ENCODE data around the gene FGF16.

FGF16 gene

DNA sequence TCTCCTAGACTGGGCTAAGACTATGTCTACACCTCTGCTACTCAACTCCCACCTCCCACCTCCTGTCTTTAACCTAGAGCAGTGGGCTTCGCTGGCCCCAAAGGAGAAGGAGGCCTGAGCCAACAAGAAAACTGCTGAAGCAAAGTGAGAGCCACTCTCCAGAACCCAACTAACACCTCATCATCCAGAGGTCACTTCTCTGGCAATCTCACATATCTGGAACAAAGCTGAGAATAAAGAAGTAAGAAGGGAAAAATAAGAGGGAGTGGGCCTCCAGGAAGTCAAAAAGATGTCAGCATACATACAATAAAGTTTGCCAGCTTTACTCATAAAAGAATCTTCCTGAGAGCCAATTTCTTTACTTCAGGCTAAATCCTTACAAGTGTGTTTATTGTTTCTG is 18.6 kb upstream of the FGF16 start:
- H3K9ac ChIP-seq (ENCODE audit: low read depth, low read length) = no peak overlapping the region
- H3K4me2 ChIP-seq (ENCODE audit: insufficient read depth, low read length) = no peak overlapping the region
- no peaks in the 10 kb centered on the region for H3K4me1 ChIP-seq (ENCODE audit: insufficient read depth, low read length)
- H4K20me1 ChIP-seq (ENCODE audit: insufficient read depth, low read length) = no peaks in the 10 kb centered on the region
- H3K27ac ChIP-seq (ENCODE audit: low read length) = no peak overlapping the region
- DNase-seq (no peak), ATAC-seq (ENCODE audit: insufficient read depth, low read depth) (no peak)
- no peak for TF ChIP-seq EZH2 (IDR thresholded peaks at IDR 0.05; ENCODE audit: borderline replicate concordance, low read depth, low read length, severe bottlenecking)
- TF ChIP-seq, protein P1, sequence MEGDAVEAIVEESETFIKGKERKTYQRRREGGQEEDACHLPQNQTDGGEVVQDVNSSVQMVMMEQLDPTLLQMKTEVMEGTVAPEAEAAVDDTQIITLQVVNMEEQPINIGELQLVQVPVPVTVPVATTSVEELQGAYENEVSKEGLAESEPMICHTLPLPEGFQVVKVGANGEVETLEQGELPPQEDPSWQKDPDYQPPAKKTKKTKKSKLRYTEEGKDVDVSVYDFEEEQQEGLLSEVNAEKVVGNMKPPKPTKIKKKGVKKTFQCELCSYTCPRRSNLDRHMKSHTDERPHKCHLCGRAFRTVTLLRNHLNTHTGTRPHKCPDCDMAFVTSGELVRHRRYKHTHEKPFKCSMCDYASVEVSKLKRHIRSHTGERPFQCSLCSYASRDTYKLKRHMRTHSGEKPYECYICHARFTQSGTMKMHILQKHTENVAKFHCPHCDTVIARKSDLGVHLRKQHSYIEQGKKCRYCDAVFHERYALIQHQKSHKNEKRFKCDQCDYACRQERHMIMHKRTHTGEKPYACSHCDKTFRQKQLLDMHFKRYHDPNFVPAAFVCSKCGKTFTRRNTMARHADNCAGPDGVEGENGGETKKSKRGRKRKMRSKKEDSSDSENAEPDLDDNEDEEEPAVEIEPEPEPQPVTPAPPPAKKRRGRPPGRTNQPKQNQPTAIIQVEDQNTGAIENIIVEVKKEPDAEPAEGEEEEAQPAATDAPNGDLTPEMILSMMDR (IDR thresholded peaks at IDR 0.05; ENCODE audit: borderline replicate concordance, extremely low read depth, low read length, poor library complexity, severe bottlenecking) = no peak
- no peak overlapping the region for H3K4me3 ChIP-seq (ENCODE audit: low read depth in 1 of 2, low read length in 2 of 2)
- H3K36me3 ChIP-seq (ENCODE audit: insufficient read depth, low read length) = no peaks in the 10 kb centered on the region
- H3K27me3 ChIP-seq (ENCODE audit: insufficient read depth, low read length, poor library complexity) = no peaks in the 10 kb centered on the region
- H2AFZ ChIP-seq (ENCODE audit: low read depth, low read length) = no peak overlapping the region
- H3K9me3 ChIP-seq (ENCODE audit: insufficient read depth, low read length, severe bottlenecking) = no peaks in the 10 kb centered on the region
- H3K79me2 ChIP-seq (ENCODE audit: insufficient read depth, low read length) = no peaks in the 10 kb centered on the region

- Histone ChIP-seq H4K20me1 (ENCODE audit: insufficient read depth, low read length) (no peaks in the 10 kb centered on the region), H3K36me3 (ENCODE audit: insufficient read depth, low read length) (no peaks in the 10 kb centered on the region), H3K4me1 (ENCODE audit: insufficient read depth, low read length) (no peaks in the 10 kb centered on the region), H3K27ac (ENCODE audit: low read length) (no peak overlapping the region), H3K9ac (ENCODE audit: low read depth, low read length) (no peak overlapping the region), H3K9me3 (ENCODE audit: insufficient read depth, low read length, severe bottlenecking) (no peaks in the 10 kb centered on the region), H3K27me3 (ENCODE audit: insufficient read depth, low read length, poor library complexity) (no peaks in the 10 kb centered on the region), H3K4me3 (ENCODE audit: low read depth in 1 of 2, low read length in 2 of 2) (no peak overlapping the region), H3K79me2 (ENCODE audit: insufficient read depth, low read length) (no peaks in the 10 kb centered on the region), H2AFZ (ENCODE audit: low read depth, low read length) (no peak overlapping the region), H3K4me2 (ENCODE audit: insufficient read depth, low read length) (no peak overlapping the region)
- DNase-seq (peak; percentile 4), ATAC-seq (ENCODE audit: insufficient read depth, low read depth) (peak; percentile 54)
- TF ChIP-seq EZH2 (IDR thresholded peaks at IDR 0.05; ENCODE audit: borderline replicate concordance, low read depth, low read length, severe bottlenecking) = no peak
- TF ChIP-seq, protein P1 (IDR thresholded peaks at IDR 0.05; ENCODE audit: borderline replicate concordance, extremely low read depth, low read length, poor library complexity, severe bottlenecking) = no peak
These were observed 16.0 kb upstream of the FGF16 start for GRCh38 chrX:77431227-77431626.

DNA sequence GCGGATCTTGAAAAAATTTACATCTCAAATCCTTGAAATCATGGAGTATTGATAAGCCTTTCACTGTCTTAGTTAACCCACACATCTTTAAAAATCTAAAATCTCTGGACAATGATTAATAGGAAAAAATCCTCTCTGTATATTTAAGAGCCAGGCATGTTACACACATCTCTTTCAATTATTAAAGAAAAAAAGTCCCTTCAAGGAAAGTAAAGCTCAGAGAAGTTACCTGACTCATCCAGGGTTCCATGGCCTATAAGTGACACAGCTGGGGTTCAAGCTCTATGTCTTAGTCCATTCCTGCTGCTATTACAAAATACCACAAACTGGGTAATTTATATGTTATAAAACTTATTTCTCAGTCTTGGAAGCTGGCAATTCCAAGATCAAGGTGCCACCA is 14.2 kb upstream of the FGF16 start:
- H3K4me3 ChIP-seq (ENCODE audit: low read depth in 1 of 2, low read length in 2 of 2) = no peak overlapping the region
- H4K20me1 ChIP-seq (ENCODE audit: insufficient read depth, low read length) = no peaks in the 10 kb centered on the region
- no peaks in the 10 kb centered on the region for H3K4me1 ChIP-seq (ENCODE audit: insufficient read depth, low read length)
- H3K27ac ChIP-seq (ENCODE audit: low read length) = no peak overlapping the region
- no peak overlapping the region for H3K9ac ChIP-seq (ENCODE audit: low read depth, low read length)
- no peaks in the 10 kb centered on the region for H3K9me3 ChIP-seq (ENCODE audit: insufficient read depth, low read length, severe bottlenecking)
- DNase-seq = no peak
- H3K79me2 ChIP-seq (ENCODE audit: insufficient read depth, low read length) = no peaks in the 10 kb centered on the region
- no peak overlapping the region for H3K4me2 ChIP-seq (ENCODE audit: insufficient read depth, low read length)
- no peaks in the 10 kb centered on the region for H3K27me3 ChIP-seq (ENCODE audit: insufficient read depth, low read length, poor library complexity)
- no peak overlapping the region for H2AFZ ChIP-seq (ENCODE audit: low read depth, low read length)
- no peak for ATAC-seq (ENCODE audit: insufficient read depth, low read depth)
- no peaks in the 10 kb centered on the region for H3K36me3 ChIP-seq (ENCODE audit: insufficient read depth, low read length)
- TF ChIP-seq, protein P1 (IDR thresholded peaks at IDR 0.05; ENCODE audit: borderline replicate concordance, extremely low read depth, low read length, poor library complexity, severe bottlenecking) = no peak
- TF ChIP-seq EZH2 (IDR thresholded peaks at IDR 0.05; ENCODE audit: borderline replicate concordance, low read depth, low read length, severe bottlenecking) = no peak

- H3K36me3 ChIP-seq (ENCODE audit: insufficient read depth, low read length) = no peaks in the 10 kb centered on the region
- H3K27me3 ChIP-seq (ENCODE audit: insufficient read depth, low read length, poor library complexity) = no peaks in the 10 kb centered on the region
- TF ChIP-seq EZH2 (IDR thresholded peaks at IDR 0.05; ENCODE audit: borderline replicate concordance, low read depth, low read length, severe bottlenecking) = no peak
- TF ChIP-seq, protein P1 (IDR thresholded peaks at IDR 0.05; ENCODE audit: borderline replicate concordance, extremely low read depth, low read length, poor library complexity, severe bottlenecking) = no peak
- H3K79me2 ChIP-seq (ENCODE audit: insufficient read depth, low read length) = no peaks in the 10 kb centered on the region
- H3K9ac ChIP-seq (ENCODE audit: low read depth, low read length) = no peak overlapping the region
- H3K4me3 ChIP-seq (ENCODE audit: low read depth in 1 of 2, low read length in 2 of 2) = no peak overlapping the region
- no peaks in the 10 kb centered on the region for H3K9me3 ChIP-seq (ENCODE audit: insufficient read depth, low read length, severe bottlenecking)
- no peaks in the 10 kb centered on the region for H3K4me1 ChIP-seq (ENCODE audit: insufficient read depth, low read length)
- no peak overlapping the region for H3K27ac ChIP-seq (ENCODE audit: low read length)
- no peaks in the 10 kb centered on the region for H4K20me1 ChIP-seq (ENCODE audit: insufficient read depth, low read length)
- no peak for ATAC-seq (ENCODE audit: insufficient read depth, low read depth)
- H3K4me2 ChIP-seq (ENCODE audit: insufficient read depth, low read length) = no peak overlapping the region
- no peak for DNase-seq
- no peak overlapping the region for H2AFZ ChIP-seq (ENCODE audit: low read depth, low read length)
These were observed 12.2 kb upstream of the FGF16 start for GRCh38 chrX:77434962-77435361.

Measured in DND-41 (cell line).